GM21529 (cell line): ENCODE data around the gene HLA-DMB.

ENCODE experiments used
- ATAC-seq: cut with Tn5 transposase; IDR thresholded peaks from one replicate; pipeline ENCODE4 v1.9.1; 2021; ENCODE audit not compliant: unreplicated experiment

Gene HLA-DMB

DNA sequence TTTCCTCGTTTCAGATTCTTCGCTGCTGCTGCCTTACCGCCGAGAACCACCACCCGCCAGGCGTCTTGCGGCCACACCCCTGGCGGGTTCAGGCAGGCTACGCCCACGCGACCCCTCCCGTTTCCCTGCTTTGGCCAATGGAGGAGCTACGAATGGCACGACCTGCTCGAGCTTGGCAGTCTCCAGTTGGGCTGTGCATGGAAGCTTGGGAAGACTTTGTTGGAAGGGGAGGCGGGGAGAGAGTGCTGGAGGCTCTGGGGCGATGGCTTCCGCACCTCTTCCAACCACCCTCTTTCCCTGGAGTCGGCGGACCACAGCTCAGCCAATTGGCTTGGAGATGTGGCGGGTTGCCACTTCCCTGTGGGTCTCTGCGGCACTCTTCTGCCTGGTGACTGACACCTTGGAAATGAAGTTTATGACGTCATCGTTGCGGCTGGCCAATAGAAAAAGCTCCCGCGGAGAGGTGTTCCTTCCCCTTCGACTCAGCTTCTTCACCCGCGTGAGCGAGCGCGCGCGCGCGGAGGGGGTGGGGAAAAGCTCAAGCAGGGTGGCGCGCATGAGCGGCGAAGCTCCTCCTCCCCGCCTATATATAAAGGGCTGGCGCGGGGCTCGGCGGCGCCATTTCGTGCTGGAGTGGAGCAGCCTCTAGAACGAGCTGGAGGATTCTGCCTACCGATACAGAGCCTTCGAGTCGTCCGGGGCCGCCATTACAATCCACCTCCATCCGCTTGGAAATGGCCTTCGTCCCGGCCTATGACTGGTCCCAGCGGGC, 30.9 kb upstream of the HLA-DMB start:
- ATAC-seq = peak; percentile 44

DNA sequence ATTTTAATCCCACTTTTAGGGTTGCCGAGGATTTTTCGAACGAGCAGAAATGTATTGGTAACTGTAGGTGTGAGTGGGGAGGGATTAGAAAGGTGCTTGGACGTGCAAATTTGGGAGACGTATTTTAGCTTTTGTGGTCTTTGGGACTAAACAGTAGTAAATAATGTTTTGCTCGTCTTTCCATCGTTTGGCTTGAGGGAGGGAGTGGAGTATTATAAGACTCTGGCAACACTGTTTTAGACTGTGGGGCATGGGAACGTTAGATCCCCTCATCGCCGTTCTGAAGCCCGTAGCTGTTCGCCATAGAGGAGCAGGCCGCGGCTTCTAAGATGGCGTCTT, 30.4 kb upstream of the HLA-DMB start:
- ATAC-seq = no peak

GRCh38 chr6:32970413-32971241, 29.8 kb upstream of the HLA-DMB start:
- ATAC-seq = no peak

DNA sequence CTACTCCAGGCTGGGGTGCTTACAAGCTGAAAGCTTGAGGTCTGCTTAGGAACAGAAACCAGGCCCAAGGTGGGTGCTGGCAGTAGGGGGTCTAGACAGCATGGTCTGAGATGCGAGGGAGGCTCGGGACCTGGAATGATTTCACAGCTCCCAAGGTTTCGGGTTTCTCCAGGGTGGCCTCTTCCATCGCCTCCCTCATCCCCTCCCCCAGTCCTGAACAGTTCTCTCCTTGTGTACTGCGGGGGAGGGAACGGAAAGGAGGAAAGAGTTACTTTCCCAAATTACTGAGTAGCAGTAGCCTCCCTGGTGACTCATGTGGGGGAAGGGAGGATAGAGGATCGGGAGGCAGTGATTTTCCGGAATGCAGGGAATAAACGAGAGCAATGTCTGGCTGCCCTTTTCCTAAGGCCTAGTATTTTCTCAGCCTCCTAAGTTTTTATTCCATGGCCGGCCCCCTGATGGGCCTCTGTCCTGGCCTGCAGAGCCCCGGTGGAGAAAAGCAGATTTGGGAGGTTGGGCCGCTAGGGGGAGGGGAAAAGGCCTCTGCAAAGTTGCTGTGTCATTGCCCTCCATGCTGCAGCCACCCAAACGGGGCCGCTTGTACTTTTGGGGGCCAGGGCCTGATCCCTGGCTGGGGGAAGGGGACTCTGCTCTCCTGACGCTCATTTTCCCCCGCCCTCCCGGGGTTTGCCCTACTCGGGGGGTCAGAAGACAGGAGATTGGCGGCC, 29.0 kb upstream of the HLA-DMB start:
- ATAC-seq = no peak

- no peak for ATAC-seq
Observed at GRCh38 chr6:32968867-32969684, 28.2 kb upstream of the HLA-DMB start.

DNA sequence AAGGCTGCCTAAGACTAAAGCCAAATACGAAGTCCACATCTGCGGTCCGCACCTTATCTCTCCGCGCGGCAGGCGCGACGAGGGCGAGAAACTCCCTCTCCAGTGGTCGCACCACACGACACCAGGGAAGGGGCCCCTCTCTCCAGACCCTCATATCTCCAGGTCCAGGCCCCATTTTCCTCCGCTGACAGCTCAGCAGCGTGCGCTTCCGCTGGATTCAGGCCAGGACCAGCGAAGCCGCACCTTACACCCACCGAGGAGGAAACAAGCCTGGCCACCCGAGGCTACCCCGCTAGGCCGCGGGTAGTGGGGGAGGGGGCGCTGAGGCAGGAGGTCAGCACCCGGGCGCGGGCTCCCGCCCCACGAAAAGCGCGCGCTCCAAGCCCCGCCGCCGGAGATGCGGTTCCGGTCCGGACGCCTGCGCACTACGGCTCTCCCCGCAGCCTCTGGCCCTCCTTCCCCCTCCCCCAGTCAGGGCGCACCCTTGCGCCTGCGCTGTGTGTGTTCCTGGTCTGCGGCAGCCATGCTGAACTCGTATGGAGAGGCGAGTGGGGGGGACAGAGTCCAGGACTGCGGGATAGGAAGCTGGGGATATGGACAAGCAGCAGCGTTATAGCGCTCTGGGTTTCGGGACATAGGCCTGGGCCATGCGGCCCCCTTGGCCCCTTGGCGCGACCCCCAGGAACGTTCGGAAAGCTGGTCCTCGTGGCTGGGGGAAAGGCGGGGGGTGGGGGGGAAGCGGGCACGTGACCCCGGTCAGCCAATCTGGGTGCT, 27.5 kb upstream of the HLA-DMB start, which contains the start of gene BRD2:
Gene BRD2 (plus strand): TSS at position 502 of the 774 bp plus-strand sequence. CDS start 4,305 bp downstream, outside the sequence.
- ATAC-seq = peak; percentile 27

- ATAC-seq = no peak
Observed at GRCh38 chr6:32967151-32968091, 26.6 kb upstream of the HLA-DMB start.

DNA sequence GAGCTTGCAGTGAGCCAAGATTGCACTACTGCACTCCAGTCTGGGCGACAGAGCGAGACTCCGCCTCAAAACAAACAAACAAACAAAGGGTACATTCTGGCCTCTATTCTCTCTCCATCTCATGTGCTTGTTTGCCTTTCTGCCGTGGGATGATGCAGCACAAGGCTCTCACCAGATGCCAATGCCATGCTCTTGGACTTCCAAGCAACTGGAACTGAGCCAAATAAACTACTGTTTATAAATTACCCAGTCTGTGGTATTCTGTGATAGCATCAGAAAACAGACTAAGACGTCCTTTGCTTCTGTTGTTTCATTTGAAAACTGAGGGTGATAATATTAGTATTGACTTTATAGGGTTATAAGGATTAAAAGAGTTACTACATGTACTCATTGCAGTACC, 23.9 kb upstream of the HLA-DMB start:
- no peak for ATAC-seq

GRCh38 chr6:32963866-32964265, 23.0 kb upstream of the HLA-DMB start:
- no peak for ATAC-seq

GRCh38 chr6:32962213-32962826, 21.5 kb upstream of the HLA-DMB start:
- ATAC-seq = no peak

GRCh38 chr6:32960563-32960962, 19.7 kb upstream of the HLA-DMB start:
- no peak for ATAC-seq

DNA sequence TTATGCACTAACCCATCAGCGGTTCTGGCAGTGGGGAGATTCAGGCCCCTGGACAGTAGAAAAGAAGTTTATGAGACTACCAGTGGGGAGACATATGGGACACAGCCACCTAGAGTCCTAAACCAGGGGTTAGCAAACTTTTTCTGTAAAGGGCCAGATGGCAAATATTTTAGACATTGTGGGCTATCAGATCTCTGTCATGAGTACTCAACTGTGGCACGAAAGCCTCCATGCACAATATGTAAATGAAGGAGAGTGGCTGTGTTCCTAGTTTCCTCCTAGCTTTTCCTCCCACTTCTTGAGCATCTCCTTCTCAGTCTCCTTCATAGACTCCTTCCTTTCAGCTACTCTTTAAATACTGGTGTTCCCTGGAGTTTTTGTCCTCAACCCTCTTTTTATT, 15.3 kb upstream of the HLA-DMB start:
- no peak for ATAC-seq

- ATAC-seq = no peak
Observed at GRCh38 chr6:32954986-32955802, 14.4 kb upstream of the HLA-DMB start.

- no peak for ATAC-seq
Observed at GRCh38 chr6:32954267-32954666, 13.4 kb upstream of the HLA-DMB start.

DNA sequence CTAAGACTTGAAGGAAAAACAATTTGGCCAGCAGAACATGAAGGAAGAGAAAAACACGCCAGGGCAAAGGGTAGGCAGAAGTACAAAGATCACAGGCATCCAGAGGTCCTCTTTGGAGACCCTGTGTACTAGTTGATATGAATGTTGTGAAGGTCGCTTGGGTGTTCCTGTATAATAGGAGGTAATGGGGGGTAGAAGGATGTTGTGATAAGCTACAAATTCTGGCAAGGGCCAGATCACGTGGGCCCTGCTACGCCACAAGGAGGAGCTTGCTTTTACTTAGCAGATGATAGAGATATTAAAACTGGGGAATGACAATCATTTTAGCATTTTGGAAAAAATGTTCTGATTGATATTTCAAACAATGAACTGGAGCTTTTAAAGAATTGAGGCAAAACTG, 12.9 kb upstream of the HLA-DMB start:
- no peak for ATAC-seq

DNA sequence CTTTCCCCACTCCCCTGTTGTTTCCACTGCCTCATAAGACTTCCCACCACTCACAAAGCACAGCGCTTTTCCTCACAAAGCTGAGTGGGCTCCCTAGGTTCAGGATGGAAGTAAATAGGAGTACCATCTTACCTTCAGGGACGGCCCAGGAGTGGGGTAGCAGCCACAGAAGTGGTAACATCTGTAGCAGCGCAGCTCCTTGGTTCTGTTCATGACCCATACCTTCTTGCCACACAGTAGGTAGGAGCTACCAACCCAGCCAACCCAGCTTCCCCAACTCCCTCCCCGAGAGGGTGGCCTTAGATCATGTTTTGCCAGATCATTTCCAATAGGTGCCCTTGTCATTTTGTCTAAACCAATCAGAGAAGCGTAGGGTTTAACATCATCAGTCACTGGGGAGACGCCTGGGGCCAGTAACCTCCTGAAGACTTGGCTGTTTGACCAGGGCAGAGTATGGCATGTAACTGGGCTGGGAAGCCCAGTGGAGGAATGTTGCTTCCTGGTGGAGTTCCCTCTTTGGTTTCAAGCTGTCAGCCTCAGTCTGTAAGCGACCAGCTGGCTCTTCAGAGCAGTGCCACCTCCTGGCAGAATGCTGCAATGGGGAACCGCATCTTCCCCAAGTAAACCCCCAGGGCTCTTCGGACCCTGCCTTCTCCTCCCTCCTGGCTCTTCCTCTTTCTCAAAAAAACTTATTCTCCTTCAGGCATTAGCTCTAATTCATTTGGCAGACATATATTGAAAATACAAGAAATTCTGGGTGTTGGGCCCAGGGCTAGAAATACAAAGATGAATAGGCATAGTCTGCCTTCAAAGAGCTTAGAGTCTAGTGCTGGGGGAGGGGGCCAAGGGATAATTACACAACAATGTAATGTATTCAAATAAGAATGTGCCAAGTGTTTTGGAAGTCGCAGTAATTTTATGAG, 12.2 kb upstream of the HLA-DMB start, which contains the start of gene HLA-DMA:
Gene HLA-DMA (minus strand): TSS at position 281 of the 923 bp plus-strand sequence. CDS start 61 bp downstream, at position 220.
- peak; percentile 86 for ATAC-seq
